ENCODE measurements around the gene SCYL3. TPM values are rescaled to one million over a fixed set of nuclear protein-coding genes. Genes with fewer than 3 reads are reported as not detected.

Gene SCYL3
- polyA plus RNA-seq, 3 donors, result 2.3 to 4.9 (median 3.6) TPM

GRCh38 chr1:169809370-169810095 lies 84.2 kb downstream of the SCYL3 start:
- peaks cover 18 to 65% of the 10 kb centered on the region in 2 donors for H3K36me3 ChIP-seq (replicated peaks in 1 of 2; ENCODE audit: control insufficient read depth in 1 of 2, insufficient read depth in 2 of 2, low read length in 2 of 2)
- peak; percentile 27 to 52 (median 37) for DNase-seq
- WGBS (ENCODE audit: insufficient coverage), result no CpG with 5 or more reads among the region's 4 CpGs

GRCh38 chr1:169804941-169805340 lies 88.8 kb downstream of the SCYL3 start:
- Histone ChIP-seq H3K4me1 (ENCODE audit: control insufficient read depth in 1 of 2, insufficient read depth in 2 of 2, low read length in 2 of 2) (peaks cover 5 to 8% of the 10 kb centered on the region in 2 donors), H3K27me3 (ENCODE audit: control insufficient read depth in 2 of 2, insufficient read depth in 2 of 2, low read length in 2 of 2) (no peaks in the 10 kb centered on the region), H3K27ac (ENCODE audit: low read depth in 1 of 2, low read length in 2 of 2) (no peak overlapping the region), H3K36me3 (replicated peaks in 1 of 2; ENCODE audit: control insufficient read depth in 1 of 2, insufficient read depth in 2 of 2, low read length in 2 of 2) (peaks cover 28 to 56% of the 10 kb centered on the region in 2 donors), H3K9me3 (replicated peaks in 1 of 2; ENCODE audit: control insufficient read depth in 1 of 2, insufficient read depth in 1 of 2, low read length in 2 of 2) (no peaks in the 10 kb centered on the region), H4K20me1 (ENCODE audit: insufficient read depth, low read length) (no peaks in the 10 kb centered on the region), H3K4me3 (replicated peaks in 1 of 3; ENCODE audit: low read depth in 2 of 3, low read length in 3 of 3) (no peak overlapping the region), H3K79me2 (ENCODE audit: insufficient read depth, low read length) (peaks cover 1% of the 10 kb centered on the region), H2AFZ (ENCODE audit: insufficient read depth, low read depth, low read length, poor library complexity, severe bottlenecking) (no peak overlapping the region), H3K4me2 (replicated peaks; ENCODE audit: extremely low read depth, low read length, poor library complexity, severe bottlenecking) (no peak overlapping the region), H3K9ac (ENCODE audit: insufficient read depth, low read length, poor library complexity, severe bottlenecking) (no peak overlapping the region)
- Mint-ChIP-seq H3K9me3 (no peaks in the 10 kb centered on the region), H3K27me3 (ENCODE audit: low read depth in 3 of 3) (no peaks in the 10 kb centered on the region), H3K4me1 (peaks cover 8% of the 10 kb centered on the region), H3K27ac (peak overlapping the region in 1 of 7 donors; percentile 26), H3K36me3 (peaks cover 30 to 53% of the 10 kb centered on the region in 2 donors), H3K4me3 (no peak overlapping the region)
- no peak for DNase-seq
- no CpG with 5 or more reads among the region's 2 CpGs for WGBS (ENCODE audit: insufficient coverage)
- TF ChIP-seq CTCF (IDR thresholded peaks at IDR 0.05), result no peak
- intact Hi-C loops (cut with micrococcal nuclease), result loop anchor here (5.0 to 10.0 kb wide), 2 partner anchors 220 to 253 kb away; partner anchors contain the start of gene F5 (in 1 of the 2)

More at GRCh38 chr1:169809370-169810095, 84.2 kb downstream of the SCYL3 start:
- Mint-ChIP-seq H3K4me1 (no peaks in the 10 kb centered on the region), H3K36me3 (peaks cover 31 to 51% of the 10 kb centered on the region in 2 donors), H3K27me3 (ENCODE audit: low read depth in 3 of 3) (peaks cover 0 to 2% (median 0%) of the 10 kb centered on the region in 3 donors), H3K27ac (peak overlapping the region in 1 of 7 donors; percentile 68), H3K4me3 (no peak overlapping the region), H3K9me3 (no peaks in the 10 kb centered on the region)
- no peak overlapping the region for H2AFZ ChIP-seq (ENCODE audit: insufficient read depth, low read depth, low read length, poor library complexity, severe bottlenecking)
- no peak overlapping the region for H3K9ac ChIP-seq (ENCODE audit: insufficient read depth, low read length, poor library complexity, severe bottlenecking)
- H3K9me3 ChIP-seq (replicated peaks in 1 of 2; ENCODE audit: control insufficient read depth in 1 of 2, insufficient read depth in 1 of 2, low read length in 2 of 2), result no peaks in the 10 kb centered on the region
- no peak overlapping the region for H3K4me3 ChIP-seq (replicated peaks in 1 of 3; ENCODE audit: low read depth in 2 of 3, low read length in 3 of 3)
- H3K4me2 ChIP-seq (replicated peaks; ENCODE audit: extremely low read depth, low read length, poor library complexity, severe bottlenecking), result no peak overlapping the region
- H3K27me3 ChIP-seq (ENCODE audit: control insufficient read depth in 2 of 2, insufficient read depth in 2 of 2, low read length in 2 of 2), result no peaks in the 10 kb centered on the region
- peak; percentile 76 for TF ChIP-seq CTCF (IDR thresholded peaks at IDR 0.05)
- no peak overlapping the region for H3K27ac ChIP-seq (ENCODE audit: low read depth in 1 of 2, low read length in 2 of 2)
- H3K4me1 ChIP-seq (ENCODE audit: control insufficient read depth in 1 of 2, insufficient read depth in 2 of 2, low read length in 2 of 2), result no peaks in the 10 kb centered on the region
- no peaks in the 10 kb centered on the region for H4K20me1 ChIP-seq (ENCODE audit: insufficient read depth, low read length)
- intact Hi-C loops (cut with micrococcal nuclease), result loop anchor here (5.0 to 10.0 kb wide), 3 partner anchors 225 to 257 kb away; partner anchors contain the start of gene F5 (in 1 of the 2)
- H3K79me2 ChIP-seq (ENCODE audit: insufficient read depth, low read length), result no peaks in the 10 kb centered on the region
